Suppressor macrophage (primary cell): ENCODE data around the gene SPTB.

ENCODE experiments used
- DNase-seq, 4 experiments: peaks; one replicate each; pipeline ENCODE4 v3.0.0-alpha.2; 2020 to 2022

Gene SPTB

DNA sequence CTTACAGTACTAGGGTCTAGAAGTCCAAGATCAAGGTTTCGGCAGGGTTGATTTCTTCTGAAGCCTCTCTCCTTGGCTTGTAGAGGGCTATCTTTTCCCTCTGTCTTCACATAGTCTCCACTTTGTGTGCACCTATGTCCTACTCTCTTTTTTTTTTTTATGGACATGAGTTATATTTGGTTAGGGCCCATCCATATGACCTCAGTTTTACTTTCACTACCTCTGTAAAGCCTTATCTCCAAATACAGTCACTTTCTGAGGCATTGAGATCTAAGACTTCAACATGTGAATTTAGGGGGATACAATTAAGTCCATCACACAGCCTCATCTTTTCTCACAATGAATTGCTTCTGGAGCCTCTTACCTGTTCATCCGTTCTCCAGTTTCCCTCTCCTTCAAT, 5.9 kb upstream of the SPTB start:
- DNase-seq: no peak

DNA sequence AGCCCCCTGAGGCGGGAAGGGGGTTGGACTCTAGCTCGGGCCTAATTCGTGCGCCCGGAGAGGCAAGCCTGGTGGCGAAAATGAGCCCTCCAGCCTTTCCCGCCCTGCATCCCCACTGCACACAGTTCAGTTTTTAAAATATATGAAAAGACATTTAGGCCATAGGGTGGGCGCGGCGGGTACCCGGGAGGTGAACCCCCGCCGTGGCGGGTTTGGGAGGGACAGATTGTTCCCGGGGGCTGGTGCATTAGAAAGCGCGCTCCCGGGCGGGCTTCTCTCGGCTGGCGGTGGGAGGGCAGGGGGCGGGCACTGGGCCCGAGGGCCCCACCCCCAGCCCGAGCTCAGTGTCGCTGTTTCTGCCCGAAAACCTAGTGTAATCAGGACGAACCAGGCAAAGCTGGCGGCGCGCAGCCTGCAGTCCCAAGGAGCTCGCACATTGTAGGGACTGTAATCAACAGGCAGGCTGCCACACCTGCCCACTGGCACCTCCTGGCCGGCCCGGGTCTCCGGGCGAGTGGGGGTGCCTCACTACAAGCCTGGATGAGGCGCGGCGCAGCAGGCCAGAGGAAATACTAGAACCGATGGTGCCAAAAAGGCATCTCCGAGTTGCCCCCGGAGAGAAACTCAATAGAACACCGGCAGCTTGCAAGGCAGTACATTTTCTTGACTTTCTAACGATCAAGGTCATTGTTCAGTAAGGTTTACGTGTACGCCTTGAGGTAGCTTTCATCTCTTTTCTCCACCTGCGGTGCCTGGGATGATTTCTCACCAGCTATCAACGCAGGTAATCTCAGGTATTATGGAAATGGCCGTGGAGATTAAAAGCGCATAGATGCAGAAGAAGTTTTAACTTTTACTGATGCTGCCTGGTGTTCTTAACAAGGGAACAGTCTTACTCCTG, 764 bp upstream of the SPTB start:
- peak in 3 of 4 experiments; percentile 10 to 52 (median 39) for DNase-seq

DNA sequence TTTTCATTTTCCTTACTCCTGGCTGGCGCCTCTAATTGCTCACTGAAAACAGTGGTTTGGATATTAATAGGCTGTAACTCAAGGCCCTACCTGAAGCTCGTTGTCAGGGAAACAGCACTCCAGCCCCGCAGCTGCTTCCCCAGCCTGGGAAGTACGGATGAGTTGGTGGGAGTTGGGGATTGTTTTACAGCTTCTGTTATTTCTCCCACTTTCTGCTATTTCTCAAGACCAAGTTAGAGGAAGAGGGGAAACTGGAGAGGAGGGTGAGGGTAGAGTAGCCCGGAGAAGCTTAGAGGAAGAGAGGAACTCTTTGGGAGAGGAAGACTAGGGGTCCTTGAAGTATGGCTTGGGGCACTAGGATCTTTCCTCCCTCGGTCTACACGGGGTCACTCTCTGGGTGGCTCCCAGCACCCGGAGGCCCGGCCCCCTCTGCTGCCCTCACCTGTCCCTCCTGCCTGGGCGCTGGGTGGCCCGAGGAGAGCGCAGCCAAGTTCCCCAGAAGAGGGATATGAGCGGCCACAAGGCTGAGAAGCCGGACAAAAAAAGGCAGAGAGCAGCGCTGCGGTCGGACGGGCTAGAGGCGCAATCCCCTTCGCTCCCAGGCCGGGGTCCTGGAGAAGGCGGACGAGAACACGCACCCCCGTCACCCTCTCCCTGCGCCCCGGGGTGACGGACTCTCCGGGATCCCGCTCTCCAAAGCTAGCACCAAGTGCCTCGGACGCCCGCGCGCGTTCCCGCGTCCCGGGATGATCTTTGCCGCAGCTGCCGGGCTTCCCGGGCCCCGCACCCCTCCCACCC, 671 bp downstream of the SPTB start:
- peak in 1 of 4 experiments; percentile 12 for DNase-seq

DNA sequence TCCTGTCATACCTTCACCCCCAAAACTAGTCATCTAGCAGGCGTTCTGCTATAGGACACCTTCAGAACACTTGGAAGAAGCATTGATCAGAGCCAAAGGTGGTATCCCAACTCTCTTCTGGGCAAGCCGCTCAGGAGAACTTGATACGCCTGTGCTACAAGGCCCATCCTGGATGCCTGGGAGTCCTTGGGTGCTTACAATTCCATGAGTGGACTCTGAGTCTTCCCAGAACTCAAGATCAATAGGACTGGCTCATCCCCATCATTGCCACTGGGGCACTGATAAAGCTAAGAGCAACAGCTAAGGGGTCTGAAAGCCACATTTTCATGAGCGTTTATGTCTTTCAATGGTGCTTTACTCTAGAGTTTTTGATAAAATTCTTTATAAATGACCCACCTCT, 1.9 kb downstream of the SPTB start:
- DNase-seq: no peak

DNA sequence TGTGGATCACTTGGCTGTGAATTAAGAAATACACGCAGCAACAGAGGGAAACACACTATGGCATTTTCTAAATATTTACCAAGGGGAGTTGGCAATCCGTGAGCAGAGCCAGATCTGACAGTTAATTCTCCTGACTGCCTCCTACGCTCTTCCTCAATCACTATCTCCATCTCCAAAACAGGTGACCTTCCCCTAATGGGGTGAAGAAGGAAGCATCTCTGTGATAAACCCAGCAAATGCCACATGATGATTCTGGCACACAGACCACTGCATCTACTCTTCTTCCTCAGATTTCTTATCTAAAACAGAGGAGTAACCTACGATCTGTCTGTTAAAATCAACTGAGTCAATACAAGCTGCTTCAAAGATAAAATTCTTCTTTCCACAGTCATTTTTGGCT, 4.4 kb downstream of the SPTB start:
- no peak for DNase-seq

DNA sequence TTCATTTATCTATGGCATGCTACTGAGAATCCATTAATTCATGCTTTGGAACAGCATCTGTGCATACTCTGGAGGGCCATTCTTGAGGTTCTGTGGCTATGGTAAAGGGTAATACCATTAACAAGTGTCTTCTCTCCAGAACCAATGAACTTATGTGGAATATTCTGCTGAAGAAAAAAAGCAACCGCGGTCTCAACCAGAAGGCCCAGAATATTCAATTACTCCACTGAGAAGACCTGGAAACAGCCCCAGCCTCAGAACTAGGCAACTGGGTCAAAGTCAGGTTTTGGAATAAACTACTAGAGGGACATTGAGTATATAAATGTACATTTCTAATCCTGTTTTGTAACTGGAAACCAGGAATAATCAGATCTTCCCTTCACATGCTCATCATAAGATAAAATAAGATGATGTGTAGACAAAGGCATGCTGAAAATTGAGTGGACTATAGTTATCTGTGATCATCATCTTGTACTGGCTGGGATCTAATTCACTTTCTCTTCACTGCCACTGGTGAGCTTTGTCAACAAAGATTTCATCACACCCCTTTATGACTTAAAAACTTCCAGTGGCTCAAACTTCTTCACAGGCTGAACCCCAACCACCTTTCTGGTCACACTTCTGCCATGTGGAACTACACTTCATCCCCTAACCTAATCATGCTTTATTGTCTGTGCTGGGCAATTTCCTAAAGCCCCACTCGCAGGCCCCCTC, 6.0 kb downstream of the SPTB start:
- DNase-seq: no peak

DNA sequence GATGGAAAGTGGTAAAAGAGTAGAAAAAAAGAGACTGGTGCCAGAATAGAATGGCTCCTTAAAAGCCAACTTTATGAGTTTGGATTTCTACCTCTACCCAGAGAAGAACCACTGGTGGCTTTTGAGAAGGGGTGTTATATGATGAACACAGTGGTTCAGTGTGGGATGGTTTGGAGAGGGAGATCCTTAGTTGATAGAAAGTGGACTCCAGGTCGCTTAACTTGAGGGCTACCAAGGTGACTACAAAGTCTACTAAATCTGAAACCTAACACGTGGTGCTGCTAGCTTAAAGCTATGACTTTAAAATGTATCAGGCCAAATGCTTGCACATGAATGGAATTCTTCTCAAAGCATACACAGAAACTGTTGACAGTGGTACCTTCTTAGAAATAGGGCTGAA, 8.4 kb downstream of the SPTB start:
- no peak for DNase-seq

DNA sequence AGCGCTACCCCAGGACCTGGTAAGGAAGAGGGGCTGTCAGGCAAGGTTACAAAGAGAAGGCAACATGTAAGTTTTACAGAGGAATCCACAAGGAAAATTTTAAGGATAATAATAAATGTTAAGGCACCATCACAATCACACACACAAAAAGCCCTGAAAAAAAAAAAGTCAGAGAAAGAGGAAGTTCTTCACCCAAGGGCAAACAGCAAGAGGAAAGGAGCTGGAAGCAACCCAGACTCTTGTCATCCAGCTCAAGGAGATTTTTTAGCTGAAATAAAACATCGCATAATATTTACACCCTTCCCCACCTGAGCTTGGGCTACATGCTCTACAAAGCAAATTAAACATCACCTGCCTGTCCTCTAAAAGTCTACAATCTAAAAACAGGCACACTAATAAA, 9.5 kb downstream of the SPTB start:
- peak in 2 of 4 experiments; percentile 15 to 28 for DNase-seq

DNA sequence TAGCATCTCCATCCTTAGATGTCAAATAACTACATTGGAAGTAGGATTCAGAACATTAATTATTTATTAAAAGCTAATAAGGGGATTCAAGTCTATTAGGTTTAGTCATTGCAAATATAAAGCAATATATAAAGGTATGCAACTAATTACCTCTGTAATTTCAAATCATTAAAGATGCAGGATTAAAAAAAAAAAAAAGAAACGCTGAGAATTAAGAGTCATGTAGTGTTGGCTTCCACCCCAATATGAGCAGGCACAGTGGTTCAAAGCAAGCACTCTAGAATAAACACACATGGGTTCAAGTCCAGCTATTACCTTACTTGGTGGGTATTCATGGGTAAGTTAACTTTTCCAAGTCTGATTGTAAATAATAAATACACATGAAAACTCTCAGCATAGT, 10.9 kb downstream of the SPTB start:
- DNase-seq: no peak

DNA sequence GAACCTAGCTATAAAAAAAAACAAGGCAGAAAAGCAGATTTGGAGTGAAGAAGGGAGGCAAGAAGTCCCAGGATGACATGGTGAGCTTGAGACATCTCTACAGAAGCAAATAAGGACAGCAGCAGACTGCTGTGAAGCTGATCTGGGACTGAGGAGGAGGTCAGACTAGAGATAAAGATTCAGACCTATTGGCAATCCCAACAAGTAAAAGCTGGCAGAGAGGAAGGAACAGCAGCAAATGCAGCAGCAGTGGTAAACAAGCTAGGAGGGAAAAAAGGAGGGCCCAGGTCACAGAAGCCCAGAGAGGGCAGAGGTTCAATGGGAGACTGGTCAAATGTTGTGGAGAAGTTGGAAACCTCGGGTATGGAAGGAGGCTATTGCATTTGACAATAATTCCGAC, 11.3 kb downstream of the SPTB start:
- no peak for DNase-seq

DNA sequence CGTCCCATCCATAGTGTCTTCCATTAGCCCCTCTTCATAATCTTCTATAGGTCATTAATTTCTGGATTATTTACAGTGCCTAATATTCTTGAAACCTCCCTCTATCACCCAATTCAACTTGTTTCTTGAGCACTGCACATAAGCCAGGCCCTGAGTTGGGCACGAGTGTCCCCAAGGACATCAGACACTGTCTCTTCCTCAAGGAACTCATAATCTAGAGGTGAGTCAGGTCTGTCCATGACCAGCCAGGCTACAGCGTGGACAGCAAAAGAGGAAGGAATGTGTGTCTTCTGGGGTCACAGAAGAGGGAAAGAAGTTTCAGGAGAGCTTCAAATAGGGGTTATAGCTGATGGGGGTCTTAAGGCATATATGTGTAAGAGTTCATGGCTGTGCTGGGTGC, 12.5 kb downstream of the SPTB start:
- DNase-seq: no peak

DNA sequence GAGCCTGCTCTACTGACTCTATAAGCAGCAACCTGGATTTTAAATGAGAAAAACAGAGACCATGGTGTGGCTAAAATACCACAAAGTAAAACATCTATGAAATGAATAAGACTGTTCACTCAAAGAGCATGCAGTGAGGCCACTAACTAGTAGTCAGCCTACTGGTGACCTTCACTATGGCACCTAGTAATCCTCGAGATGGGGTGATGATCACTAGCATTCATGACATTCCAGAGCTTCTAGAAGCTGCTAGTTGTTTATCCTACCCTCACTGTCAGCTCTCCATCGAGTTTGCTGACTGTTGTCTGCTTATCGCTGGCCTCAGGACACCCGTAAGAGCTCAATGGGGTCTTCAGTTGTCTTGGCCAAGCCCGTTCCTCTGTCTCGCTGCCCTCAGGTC, 13.7 kb downstream of the SPTB start:
- DNase-seq: no peak

DNA sequence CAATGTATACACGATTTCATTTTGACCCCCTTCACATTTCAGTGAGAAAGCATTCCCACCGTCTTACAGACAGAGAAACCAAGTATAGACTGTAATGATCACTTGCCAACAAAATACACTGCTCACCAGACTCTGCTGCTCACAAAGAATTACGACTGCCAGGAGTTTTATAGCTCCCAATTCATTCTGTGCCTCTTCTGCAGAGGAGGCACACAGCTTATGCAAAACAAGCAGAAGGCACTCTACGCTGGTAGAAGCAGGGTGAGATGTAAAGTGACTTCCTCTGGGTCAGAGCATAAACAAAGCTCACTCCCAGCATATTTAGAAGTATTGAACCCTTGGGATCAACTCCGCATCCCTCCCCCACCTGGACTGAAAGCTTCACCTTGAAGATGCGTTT, 14.6 kb downstream of the SPTB start:
- no peak for DNase-seq

DNA sequence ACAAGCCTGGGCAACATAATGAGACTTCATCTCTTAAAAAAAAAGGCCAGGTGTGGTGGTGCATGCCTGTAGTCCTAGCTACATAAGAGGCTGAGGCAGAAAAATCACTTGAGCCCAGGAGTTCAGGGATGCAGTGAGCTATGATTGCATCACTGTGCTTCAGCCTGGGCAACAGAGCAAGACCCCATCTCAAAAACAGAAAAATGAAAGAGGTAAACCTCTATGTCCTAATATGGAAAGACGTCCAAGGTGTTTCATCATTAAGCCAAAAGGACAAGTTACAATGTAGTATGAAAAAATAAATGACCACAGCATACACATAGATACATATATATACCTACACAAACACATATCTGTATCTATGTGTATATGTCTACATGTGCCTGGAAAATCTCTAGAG, 15.4 kb downstream of the SPTB start:
- DNase-seq: no peak

DNA sequence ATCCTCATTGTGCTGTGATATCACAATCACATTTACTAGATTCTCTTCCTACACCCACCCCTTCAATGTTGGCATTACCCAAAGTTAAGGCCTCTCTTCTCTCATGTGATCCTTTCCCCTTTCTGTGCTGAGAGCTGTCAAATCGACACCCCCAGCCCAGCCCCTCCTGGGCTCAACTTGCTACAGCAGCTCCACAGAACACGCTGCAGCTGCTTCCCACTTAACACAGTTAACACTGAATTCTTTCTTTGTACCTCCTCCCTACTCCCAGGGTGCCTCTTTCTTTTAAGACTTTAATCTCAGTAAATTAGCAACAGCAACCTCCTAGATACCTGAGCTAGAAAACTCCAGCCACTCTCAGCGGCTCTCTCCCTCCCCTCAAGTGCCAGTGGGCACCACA, 17.8 kb downstream of the SPTB start:
- no peak for DNase-seq

DNA sequence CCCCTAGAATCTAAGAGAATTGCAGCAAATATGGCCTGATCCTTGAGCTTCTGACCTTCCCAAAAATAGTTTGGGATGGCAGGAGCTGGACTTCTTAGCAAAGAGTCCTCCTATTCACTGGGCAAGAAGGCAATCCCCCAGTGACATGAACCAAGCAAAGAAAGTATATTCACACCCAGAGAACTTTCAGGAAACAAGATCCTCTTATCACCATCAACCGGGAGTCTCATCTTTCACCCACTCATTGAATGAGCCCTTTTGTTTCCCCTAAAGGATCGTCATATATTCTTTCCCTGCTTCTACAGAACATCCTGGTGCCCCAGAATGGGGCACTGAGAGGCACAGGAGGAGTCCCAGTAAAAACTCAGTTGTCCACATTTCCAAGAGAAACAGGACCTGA, 19.7 kb downstream of the SPTB start:
- DNase-seq: no peak

DNA sequence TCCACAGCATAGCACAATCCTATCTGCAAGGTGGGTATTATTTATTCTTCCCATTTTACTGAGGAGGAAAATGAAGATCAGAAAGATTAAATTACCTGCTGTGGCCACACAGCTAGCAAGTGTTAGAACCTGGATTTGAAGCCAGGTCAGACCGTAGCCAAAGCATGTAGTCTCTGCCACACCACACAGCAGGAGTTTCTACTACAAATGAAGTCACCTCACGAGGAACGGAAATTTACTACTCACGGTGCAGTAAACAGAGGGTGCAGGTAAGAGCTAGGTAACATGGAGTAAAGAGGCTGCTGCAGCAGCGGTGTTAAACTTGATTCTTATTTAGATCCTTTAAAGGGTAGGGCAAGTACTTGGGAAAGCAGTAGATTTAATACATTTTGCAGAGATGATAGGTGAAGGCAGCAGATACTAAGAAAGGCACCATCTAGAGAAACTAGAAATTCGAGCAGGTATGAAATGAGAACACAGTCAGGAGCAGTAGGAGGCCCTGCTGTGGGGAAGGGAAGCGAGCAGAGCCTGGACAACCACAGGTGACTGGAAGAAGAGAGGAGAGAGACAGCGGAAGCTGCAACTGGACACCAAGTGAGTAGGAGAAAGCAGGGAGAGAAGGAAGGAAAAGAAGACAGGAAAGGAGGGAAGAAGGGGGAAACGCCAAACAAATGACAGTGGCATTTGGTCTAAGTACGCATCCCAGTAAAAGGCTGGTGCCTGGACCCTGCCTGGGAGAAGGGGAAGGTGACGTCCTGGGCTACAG, 21.5 kb downstream of the SPTB start:
- no peak for DNase-seq

DNA sequence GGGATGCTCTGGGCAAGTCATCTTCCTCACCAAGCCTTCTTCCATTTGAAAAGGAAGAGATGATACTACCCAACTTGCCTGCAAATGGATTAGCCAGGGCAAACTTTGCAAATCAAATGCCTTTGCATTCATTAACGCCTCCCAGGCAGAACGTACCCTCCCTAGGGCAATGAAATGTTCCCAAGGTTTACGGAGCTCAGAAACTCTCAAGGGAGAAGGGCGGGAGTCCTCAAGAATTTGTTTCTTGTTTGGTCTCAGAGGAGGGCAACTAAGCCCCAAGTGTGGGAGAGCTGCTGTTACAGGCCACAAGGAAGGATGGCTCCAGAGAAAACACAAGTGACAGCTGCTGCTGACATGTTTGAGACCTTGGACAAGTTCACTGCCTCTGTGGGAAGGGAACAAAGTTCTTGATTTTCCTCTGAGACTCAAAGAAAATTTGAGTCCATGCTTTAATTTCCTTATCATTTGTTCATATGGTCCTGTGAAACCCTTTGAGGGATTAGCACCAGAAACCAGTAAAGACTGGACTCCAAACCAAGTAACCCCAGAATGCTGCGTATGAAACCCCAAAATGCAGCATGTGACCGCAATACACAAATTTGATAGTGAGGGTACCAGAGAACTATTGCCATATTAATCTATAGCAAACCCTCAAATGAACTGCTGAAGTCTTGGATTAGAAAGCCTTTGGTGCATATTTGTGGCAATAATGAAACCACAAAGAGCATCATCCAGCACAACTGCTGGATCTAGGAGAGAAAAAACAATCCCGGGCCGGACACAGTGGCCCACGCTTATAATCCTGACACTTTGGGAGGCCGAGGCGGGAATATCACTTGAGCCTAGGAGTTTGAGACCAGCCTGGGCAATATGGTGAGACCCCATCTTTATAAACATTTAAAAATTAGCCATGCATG, 22.9 kb downstream of the SPTB start:
- DNase-seq: no peak

DNA sequence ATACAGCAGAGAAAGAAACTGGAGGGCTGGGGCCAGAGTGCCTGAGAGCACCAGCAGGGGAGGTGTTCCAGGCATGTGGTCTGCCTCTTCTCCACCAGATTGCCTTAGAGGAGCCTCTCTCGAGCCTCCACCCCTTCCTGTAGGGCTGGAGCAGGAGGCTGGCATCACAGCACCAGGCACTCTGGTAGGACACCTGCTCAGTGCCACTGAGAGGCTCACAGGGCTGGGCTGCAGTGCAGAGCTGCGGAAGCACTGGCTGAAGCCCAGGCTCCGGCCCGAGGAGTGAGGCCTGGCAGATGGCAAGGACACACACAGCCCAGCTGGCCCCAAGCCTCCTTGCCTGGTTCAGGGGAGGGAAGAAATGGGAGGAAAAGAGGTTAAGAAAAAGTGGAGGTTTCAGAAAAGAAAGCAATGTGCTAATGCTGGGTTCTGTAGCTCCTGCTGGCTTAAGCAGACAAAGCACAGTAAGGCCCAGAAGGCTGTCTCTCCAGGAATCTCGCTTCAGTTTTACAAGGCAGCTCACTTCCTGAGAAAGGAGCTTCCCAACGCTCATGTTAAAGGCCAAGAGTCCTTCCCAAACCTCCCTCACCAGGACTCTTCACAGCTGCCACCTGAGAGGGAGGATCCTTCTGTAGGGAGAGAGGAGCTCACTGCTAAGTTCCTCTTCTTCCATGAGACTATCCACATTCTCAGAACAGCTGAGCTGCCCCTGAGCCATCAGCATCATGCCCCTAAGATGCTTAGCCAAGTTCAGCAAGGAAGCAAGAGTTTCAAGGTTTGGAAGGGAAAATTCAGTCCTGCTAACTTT, 23.8 kb downstream of the SPTB start:
- no peak for DNase-seq

DNA sequence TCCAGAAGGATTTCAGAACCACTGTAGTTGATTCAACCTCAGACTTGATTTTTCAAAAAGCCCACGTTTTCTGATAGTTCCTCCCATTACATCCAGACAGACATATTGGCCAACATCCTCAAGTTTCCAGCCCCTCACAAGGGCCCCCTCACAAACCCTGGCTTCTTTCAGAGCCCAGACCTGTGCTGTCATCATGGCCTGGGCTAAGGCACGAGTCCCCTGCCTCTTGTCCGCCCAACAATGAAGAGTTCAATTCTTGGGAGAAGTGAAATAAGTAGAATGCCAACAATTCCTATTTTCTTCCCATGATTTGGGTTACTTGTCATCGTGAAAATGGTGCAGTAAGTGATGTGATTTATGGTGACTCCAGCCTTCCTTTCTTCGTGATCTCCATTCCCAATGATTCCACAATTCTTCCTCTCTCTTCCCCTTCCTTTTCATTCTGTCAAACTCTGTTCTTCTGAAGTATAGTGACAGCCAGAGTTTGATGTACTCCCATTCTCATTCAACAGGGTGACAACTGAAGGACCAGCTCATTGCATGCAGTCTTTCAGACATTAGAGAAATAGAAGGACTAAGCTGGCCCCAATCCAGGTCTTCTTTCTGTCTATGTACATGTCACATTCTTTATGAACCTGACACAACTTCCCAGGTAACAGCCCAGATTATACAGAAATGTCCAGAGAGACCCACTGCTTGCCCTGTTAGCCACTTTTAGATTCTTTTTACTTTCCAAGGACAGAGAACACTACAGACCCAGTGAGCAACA, 29.2 kb downstream of the SPTB start:
- DNase-seq: no peak
